Prostate gland (tissue), 2 donors: ENCODE measurements around the gene GRIK3. TPM values are rescaled to one million over a fixed set of nuclear protein-coding genes. Genes with fewer than 3 reads are reported as not detected.

Experiments used
- DNase-seq: peaks from one replicate; pipeline ENCODE4 v3.0.0-alpha.2; 2019; ENCODE audit warnings: low spot score
- H3K27ac ChIP-seq, 2 donors: fragments of 200-600 bp; sonication (generic); 2 replicates each; pipeline ENCODE4 v1.5.1; 2017 to 2019
- H3K27me3 ChIP-seq: fragments of 200-600 bp; sonication (generic); replicated peaks from 2 replicates; pipeline ENCODE4 v1.5.1; 2019; ENCODE audit not compliant: insufficient read depth
- H3K36me3 ChIP-seq, 2 donors: fragments of 200-600 bp; sonication (generic); 1 replicate in 1 of 2; 2 replicates in 1 of 2; pipeline versions ENCODE4 v1.5.1 to v1.8.1; 2017 to 2019
- H3K4me1 ChIP-seq: fragments of 200-600 bp; sonication (generic); replicated peaks from 2 replicates; pipeline ENCODE4 v1.5.1; 2019
- H3K4me3 ChIP-seq, 2 donors: fragments of 200-600 bp; sonication (generic); 2 replicates each; pipeline ENCODE4 v1.5.1; 2017 to 2019
- H3K9me3 ChIP-seq: fragments of 200-600 bp; sonication (generic); 2 replicates; pipeline ENCODE4 v1.5.1; 2017
- CTCF ChIP-seq, 4 experiments: fragments of 200-600 bp in 2 of 4; fragments of 450-650 bp in 2 of 4; sonication (generic) in 2 of 4; IDR thresholded peaks; 1 replicate in 3 of 4; 2 replicates in 1 of 4; pipeline ENCODE4 v1.5.1; 2016 to 2019; ENCODE audit warnings: antibody characterized with exemption in 4 of 4, mild to moderate bottlenecking in 2 of 4, moderate library complexity in 2 of 4
- POLR2A ChIP-seq: fragments of 450-650 bp; IDR thresholded peaks from one replicate; pipeline ENCODE4 v1.6.1; 2016; ENCODE audit warnings: antibody characterized with exemption, mild to moderate bottlenecking
- POLR2AphosphoS5 ChIP-seq: sonication (generic); formaldehyde crosslinking; IDR thresholded peaks from one replicate; pipeline ENCODE4 v1.6.1; 2017; ENCODE audit warnings: antibody characterized with exemption
- WGBS: methylation state at CpG from one replicate; pipeline ENCODE4 v1.1.5; 2018; 5-methylcytosine and 5-hydroxymethylcytosine counted together
- intact Hi-C: fragments of 100-400 bp; cut with DNase I; formaldehyde crosslinking; loops from one replicate; pipeline ENCODE4 v1.14.2; 2022
- total RNA-seq, 2 donors: library from RNA; depleted of rRNA; stranded (reverse); fragments of >200 nt; gene quantifications; one replicate each; pipeline ENCODE4 v1.1.0, GENCODE V29; 2016

GRIK3 gene
- total RNA-seq, 2 donors from 2014 or later: 0.36 to 5.9 TPM

- no peak for DNase-seq
- Histone ChIP-seq H3K4me3 (no peak overlapping the region), H3K9me3 (no peaks in the 10 kb centered on the region), H3K27me3 (peaks cover 5% of the 10 kb centered on the region), H3K36me3 (no peaks in the 10 kb centered on the region), H3K27ac (no peak overlapping the region), H3K4me1 (no peaks in the 10 kb centered on the region)
- TF ChIP-seq POLR2AphosphoS5 (no peak), CTCF (IDR thresholded peaks at IDR 0.05) (no peak), POLR2A (no peak)
- 58% methylated on average over 7 of the region's 7 CpGs for WGBS
- intact Hi-C loops: no loop called here
Observed at GRCh38 chr1:36938819-36939218, 95.5 kb downstream of the GRIK3 start.

GRCh38 chr1:36937371-36937770, 96.9 kb downstream of the GRIK3 start:
- Histone ChIP-seq H3K27ac (no peak overlapping the region), H3K27me3 (peaks cover 5% of the 10 kb centered on the region), H3K9me3 (no peaks in the 10 kb centered on the region), H3K4me3 (no peak overlapping the region), H3K36me3 (no peaks in the 10 kb centered on the region), H3K4me1 (no peaks in the 10 kb centered on the region)
- intact Hi-C loops: no loop called here
- no peak for TF ChIP-seq POLR2AphosphoS5
- no peak for TF ChIP-seq POLR2A
- no peak for TF ChIP-seq CTCF (IDR thresholded peaks at IDR 0.05)
- 86% methylated on average over 6 of the region's 6 CpGs for WGBS
- DNase-seq: no peak

DNA sequence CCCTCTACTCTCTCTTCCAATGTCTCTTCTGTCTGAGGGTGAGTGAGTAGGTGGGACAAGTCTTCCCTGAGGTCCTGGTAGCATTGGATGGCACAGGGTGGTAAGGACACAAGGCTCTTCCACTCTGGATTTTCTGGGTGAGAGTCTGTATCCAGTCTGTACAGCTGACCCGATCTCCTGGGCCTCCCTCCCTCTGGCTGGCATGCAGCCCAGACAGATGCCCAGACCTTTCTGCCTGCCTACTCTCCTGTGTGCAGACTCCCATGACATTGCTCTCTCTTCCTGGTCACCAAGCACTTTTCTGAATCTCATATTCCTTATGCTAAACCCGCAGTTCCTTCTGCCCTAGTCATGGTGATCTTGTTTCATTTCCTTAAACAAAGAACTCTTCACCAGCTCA, 100.3 kb downstream of the GRIK3 start:
- WGBS: 72% methylated on average over 2 of the region's 2 CpGs

DNA sequence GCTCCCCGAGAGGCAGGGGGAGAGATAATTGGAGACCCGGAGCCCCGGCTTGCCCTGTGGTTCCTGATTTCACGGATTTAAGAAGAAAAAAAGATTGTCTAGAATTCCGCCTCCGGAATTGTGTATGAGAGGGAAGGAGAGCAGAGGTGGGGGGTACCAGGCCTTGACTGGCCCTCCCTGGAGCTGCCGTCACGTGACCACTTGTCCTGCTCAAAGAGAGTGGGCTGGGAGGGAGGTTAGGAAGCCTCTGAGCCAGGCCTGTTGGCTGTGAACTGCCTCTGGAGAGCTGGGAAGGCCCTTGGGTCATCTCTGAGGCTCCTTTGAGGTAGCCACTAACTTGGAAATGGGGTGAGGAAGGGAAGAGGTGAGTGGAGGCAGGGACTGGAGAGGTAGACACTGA, 106.5 kb downstream of the GRIK3 start:
- DNase-seq: no peak
- Histone ChIP-seq H3K4me3 (no peak overlapping the region), H3K36me3 (no peaks in the 10 kb centered on the region), H3K4me1 (no peaks in the 10 kb centered on the region), H3K27me3 (no peaks in the 10 kb centered on the region), H3K27ac (no peak overlapping the region), H3K9me3 (no peaks in the 10 kb centered on the region)
- intact Hi-C loops: no loop called here
- 57% methylated on average over 8 of the region's 8 CpGs for WGBS
- TF ChIP-seq POLR2AphosphoS5 (no peak), CTCF (IDR thresholded peaks at IDR 0.05) (no peak), POLR2A (no peak)

More for the DNA sequence above, 100.3 kb downstream of the GRIK3 start:
- no peak for DNase-seq
- peaks cover 5% of the 10 kb centered on the region for H3K27me3 ChIP-seq
- no peaks in the 10 kb centered on the region for H3K4me1 ChIP-seq
- TF ChIP-seq CTCF (IDR thresholded peaks at IDR 0.05): no peak
- no peak for TF ChIP-seq POLR2A
- no peak for TF ChIP-seq POLR2AphosphoS5
- no peak overlapping the region for H3K4me3 ChIP-seq
- no peaks in the 10 kb centered on the region for H3K9me3 ChIP-seq
- H3K36me3 ChIP-seq: no peaks in the 10 kb centered on the region
- intact Hi-C loops: no loop called here
- no peak overlapping the region for H3K27ac ChIP-seq

DNA sequence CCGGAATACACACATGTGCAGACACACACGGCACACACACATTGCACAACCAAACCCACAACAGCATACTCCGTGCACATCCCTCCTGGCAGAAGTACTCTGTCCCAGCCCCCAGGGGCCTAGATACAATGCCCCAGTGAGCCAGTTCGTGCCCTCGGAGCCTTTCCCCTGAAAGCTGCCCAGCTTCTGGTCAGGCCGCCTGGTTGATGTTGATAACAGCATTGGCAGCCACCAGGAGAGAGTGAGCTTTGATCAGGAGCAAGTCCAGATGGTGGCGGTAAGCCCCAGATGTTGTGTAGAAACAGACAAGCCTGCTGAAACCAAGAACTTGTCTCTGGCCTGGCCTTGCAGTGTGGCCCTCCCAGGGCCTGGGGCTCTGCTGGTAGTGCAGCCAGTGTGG, 109.1 kb downstream of the GRIK3 start:
- Histone ChIP-seq H3K27me3 (peaks cover 3% of the 10 kb centered on the region), H3K4me3 (no peak overlapping the region), H3K4me1 (no peaks in the 10 kb centered on the region), H3K27ac (no peak overlapping the region), H3K9me3 (no peaks in the 10 kb centered on the region), H3K36me3 (no peaks in the 10 kb centered on the region)
- TF ChIP-seq POLR2A (no peak), CTCF (IDR thresholded peaks at IDR 0.05) (no peak), POLR2AphosphoS5 (no peak)
- WGBS: 85% methylated on average over 7 of the region's 7 CpGs
- intact Hi-C loops: no loop called here
- DNase-seq: no peak
